GM08714 (cell line): ENCODE results near the gene ANXA1.
"Not testable (repeated sequence)": the region's sequence is repeated elsewhere in the genome, so short reads cannot be mapped to it uniquely, and the experiment has no call there.

Experiments
- H3K4me3 ChIP-seq: fragments of 200-500 bp; sonication (Bioruptor generic); 2 replicates; pipeline ENCODE4 v1.5.1; 2014; ENCODE audit warnings: mild to moderate bottlenecking, low read length, inconsistent platforms
- ZNF274 ChIP-seq: IDR thresholded peaks from 2 replicates; pipeline ENCODE4 v1.6.1; 2012; ENCODE audit warnings: mild to moderate bottlenecking, low read depth, low read length

ANXA1 gene

DNA sequence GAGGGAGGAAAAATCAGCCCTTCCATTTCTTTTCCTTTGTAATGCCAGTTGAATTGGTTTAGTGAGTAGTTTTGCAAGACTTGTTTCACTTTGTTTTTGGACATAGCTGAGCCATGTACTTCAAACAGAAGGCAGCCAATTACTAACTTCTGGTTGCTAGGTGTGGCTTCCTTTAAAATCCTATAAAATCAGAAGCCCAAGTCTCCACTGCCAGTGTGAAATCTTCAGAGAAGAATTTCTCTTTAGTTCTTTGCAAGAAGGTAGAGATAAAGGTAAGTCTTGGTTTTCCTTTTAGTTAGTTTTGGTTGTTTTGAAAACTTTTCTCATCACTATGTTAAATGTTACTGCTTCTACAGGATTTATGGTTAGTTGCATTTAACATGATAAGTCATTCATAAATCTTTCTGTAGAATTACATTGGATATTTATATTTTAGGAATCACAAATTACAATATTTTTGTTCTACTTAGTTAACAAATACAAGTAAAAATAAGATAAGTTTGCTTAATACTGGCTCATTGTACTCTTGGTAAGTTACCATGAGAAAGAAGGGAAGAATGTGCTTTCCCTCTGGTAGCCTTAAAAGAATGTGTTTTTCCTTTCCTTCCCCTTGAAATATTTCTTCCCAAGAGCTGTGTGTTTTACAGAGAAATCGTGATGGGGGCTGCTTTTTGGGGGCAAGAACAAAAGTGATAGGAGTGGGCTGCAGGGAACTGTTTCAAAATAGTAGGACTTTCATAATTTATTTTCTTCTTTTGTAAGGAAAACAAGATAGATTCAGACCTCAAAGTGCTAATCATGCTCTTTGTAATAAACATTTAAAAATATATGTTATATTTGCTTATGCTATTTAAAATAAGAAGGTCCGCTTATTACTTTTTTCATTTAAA, at the start of gene ANXA1:
Gene ANXA1 (plus strand): TSS at position 213 of the 890 bp plus-strand sequence. CDS start 6,671 bp downstream, outside the sequence.
- TF ChIP-seq ZNF274, result no peak
- H3K4me3 ChIP-seq, result no peak within 1 kb of the TSS

GRCh38 chr9:73104342-73104741, 47.3 kb upstream of the ANXA1 start:
- H3K4me3 ChIP-seq, result no peak overlapping the region
- TF ChIP-seq ZNF274, result no peak

DNA sequence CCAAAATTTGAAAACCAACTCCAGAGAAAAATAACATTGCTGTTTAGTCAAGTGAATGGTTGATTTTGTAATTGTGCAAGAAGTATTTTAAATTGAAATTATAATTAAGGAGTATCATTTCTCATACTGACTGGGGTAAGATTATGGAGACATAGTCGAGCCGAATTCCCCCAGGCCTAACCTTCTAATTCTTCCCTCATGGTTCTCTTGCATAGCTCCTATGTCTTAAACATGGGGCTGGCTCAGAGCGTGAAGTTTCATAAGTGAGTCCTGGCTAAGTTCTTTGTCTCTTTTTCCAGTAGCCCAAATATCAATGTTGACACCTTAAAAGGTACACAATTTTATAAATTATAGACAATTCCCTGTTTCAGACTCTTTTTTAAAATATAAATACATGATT, 46.7 kb upstream of the ANXA1 start:
- TF ChIP-seq ZNF274, result no peak
- no peak overlapping the region for H3K4me3 ChIP-seq

GRCh38 chr9:73107489-73108069, 44.1 kb upstream of the ANXA1 start:
- not testable (repeated sequence) for H3K4me3 ChIP-seq

DNA sequence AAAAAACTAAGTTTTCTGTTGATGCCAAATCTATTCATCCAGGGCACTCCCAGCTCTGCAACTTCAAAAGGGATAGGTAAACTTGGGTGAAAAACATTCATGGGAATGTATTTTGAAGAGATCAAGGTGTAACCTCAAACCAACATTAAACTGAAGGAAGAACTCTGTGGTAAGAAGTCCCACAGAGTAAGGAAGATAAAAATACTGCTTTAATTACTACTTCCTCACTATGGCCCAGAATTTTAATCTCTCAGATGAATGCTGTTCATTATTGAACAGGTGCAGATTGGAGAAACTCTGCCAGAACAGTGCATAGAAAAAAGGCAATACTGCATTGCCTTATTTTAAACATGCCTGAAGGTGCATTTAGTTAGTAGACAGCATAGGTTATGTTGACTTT, 37.6 kb upstream of the ANXA1 start:
- H3K4me3 ChIP-seq, result no peak overlapping the region
- TF ChIP-seq ZNF274, result no peak

- TF ChIP-seq ZNF274, result no peak
- H3K4me3 ChIP-seq, result no peak overlapping the region
These were observed 36.7 kb upstream of the ANXA1 start for GRCh38 chr9:73114958-73115357.

GRCh38 chr9:73116031-73116430, 35.6 kb upstream of the ANXA1 start:
- H3K4me3 ChIP-seq, result no peak overlapping the region
- TF ChIP-seq ZNF274, result no peak

DNA sequence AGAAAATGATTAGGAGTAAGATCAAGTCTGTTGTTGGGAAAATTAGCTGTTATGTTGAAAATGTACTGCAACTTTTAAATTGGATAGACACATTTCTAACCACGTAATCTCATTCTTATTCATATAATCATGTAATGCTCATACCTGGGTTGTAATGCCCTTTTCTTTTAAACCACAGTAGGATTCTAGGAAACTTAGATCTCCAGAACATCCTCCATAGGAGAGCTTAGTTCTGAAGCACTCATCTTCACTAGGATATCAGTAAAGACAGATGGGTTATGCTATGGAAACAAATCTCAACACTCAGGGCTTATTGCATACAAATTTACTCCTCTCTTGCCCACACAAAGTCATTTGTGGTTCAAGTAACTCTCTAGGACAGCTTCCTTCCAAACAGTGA, 34.8 kb upstream of the ANXA1 start:
- TF ChIP-seq ZNF274, result no peak
- no peak overlapping the region for H3K4me3 ChIP-seq

- TF ChIP-seq ZNF274, result no peak
- no peak overlapping the region for H3K4me3 ChIP-seq
These were observed 33.4 kb upstream of the ANXA1 start for GRCh38 chr9:73118286-73118685.

GRCh38 chr9:73118898-73119554, 32.6 kb upstream of the ANXA1 start:
- TF ChIP-seq ZNF274, result no peak
- H3K4me3 ChIP-seq, result no peak overlapping the region

DNA sequence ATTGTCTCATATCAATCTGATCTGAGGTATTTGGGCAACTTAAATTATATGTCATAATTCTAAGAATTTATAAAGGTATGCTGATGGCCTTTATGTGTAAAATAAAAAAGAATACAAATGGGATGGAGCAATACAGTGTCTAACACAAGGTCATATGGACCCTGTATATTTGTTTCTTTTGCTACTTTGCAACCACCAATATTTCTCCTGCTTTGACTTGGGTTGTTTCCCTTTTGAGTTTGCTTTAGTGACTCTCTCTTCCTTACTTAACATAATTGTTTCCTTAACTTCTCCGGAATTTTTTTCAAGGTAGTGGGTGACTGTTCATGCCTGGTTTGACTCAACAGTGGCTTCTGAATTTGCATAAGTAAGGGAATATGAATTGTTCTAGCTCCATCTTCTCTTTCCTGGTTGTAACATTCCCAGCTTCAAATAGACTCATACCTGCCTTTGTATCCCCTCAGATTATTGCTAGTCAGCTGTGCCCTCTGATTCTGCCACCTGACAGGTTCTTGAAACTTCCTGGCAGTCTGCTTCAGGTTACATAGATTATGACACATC, 30.2 kb upstream of the ANXA1 start:
- TF ChIP-seq ZNF274, result no peak
- H3K4me3 ChIP-seq, result no peak overlapping the region

DNA sequence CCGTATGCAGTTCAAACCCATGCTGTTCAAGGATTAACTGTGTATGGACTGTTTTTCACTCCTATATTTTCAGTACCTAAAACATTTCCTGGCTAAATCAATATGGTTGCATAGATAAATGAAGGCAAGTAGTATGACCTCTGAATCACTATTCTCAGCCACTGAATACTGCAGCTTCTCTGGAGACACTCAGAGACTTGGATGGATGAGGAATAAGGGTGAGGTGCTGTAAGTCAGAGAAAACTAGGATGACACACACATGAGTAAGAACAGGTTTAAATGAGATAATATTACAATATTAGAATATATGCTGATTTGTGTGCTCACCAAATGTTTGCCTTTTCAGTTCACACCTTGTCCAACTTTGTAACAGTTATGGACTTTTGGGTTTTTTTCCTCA, 26.0 kb upstream of the ANXA1 start:
- TF ChIP-seq ZNF274, result no peak

GRCh38 chr9:73129941-73130685, 21.6 kb upstream of the ANXA1 start:
- TF ChIP-seq ZNF274, result no peak
- no peak overlapping the region for H3K4me3 ChIP-seq

More for the DNA sequence above, 26.0 kb upstream of the ANXA1 start:
- H3K4me3 ChIP-seq, result no peak overlapping the region

DNA sequence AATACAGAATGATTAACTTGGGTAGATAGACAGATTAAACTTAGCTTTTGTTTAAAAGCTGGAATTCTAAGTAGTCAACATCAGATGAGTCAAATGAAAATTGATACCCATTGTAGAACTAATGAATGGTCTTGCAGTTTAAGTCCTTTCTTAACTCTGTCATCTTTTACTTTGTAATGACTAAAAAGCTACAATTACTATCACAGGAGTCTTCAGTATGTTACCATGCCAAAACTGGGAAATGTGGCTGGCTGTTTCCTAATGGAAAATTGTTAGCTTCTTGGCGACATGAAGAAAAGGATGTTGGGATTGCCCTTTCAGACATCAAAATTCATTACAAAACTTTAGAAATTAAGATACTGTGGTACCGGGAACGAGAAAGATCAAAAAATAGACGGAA, 20.2 kb upstream of the ANXA1 start:
- no peak for TF ChIP-seq ZNF274
- no peak overlapping the region for H3K4me3 ChIP-seq
